IMR-90 (cell line): ENCODE data around the gene JSRP1. TPM values are rescaled to one million over a fixed set of nuclear protein-coding genes. Genes with fewer than 3 reads are reported as not detected.

Experiments used
- ATAC-seq: fragments of 200-7000 bp; cut with Tn5 transposase; 2 replicates; pipeline ENCODE4 v1.9.1; 2020; ENCODE audit warnings: low read depth, mild to moderate bottlenecking, moderate library complexity
- BruUV-seq: library from RNA; stranded (reverse); fragments of 400-500 nt; replicated peaks from 2 replicates; lab custom pipeline; 2021; lab: Mats Ljungman, UMichigan
- CTCF ChIA-PET: fragments of 300-600 bp; formaldehyde crosslinking; extraction: SDS; loops from one replicate; lab custom pipeline; 2021; ENCODE audit warnings: antibody characterized with exemption; lab: Yijun Ruan, JAX
- POLR2A ChIA-PET: fragments of 300-600 bp; sonication (Branson Sonifier 250); formaldehyde crosslinking; loops from one replicate; lab custom pipeline; 2022; ENCODE audit warnings: antibody characterized with exemption; ENCODE audit not compliant: unreplicated experiment; lab: Charles Lee
- DNase-seq: peaks from one replicate; pipeline ENCODE4 v3.0.0; 2013
- H2AFZ ChIP-seq: replicated peaks from 2 replicates; pipeline ENCODE3; 2013; ENCODE audit warnings: low read length, mild to moderate bottlenecking; ENCODE audit not compliant: poor library complexity
- H2AK5ac ChIP-seq: 2 replicates; pipeline ENCODE4 v1.6.1; 2013; ENCODE audit warnings: low read depth, low read length, inconsistent platforms
- H2AK9ac ChIP-seq: replicated peaks from 2 replicates; pipeline ENCODE3; 2013; ENCODE audit warnings: mild to moderate bottlenecking, low read depth, low read length, moderate library complexity; ENCODE audit not compliant: poor library complexity
- H2BK120ac ChIP-seq: 2 replicates; pipeline ENCODE4 v1.6.1; 2013; ENCODE audit warnings: low read depth, low read length, inconsistent platforms
- H2BK15ac ChIP-seq: 3 replicates; pipeline ENCODE4 v1.6.1; 2013; ENCODE audit warnings: low read depth, low read length, inconsistent platforms
- H2BK20ac ChIP-seq: 2 replicates; pipeline ENCODE4 v1.6.1; 2013; ENCODE audit warnings: low read depth, mild to moderate bottlenecking, inconsistent platforms, low read length, moderate library complexity
- H2BK5ac ChIP-seq: 2 replicates; pipeline ENCODE4 v1.6.1; 2013; ENCODE audit warnings: mild to moderate bottlenecking, low read depth, low read length, inconsistent platforms; ENCODE audit not compliant: poor library complexity, severe bottlenecking
- H3K14ac ChIP-seq: replicated peaks from 2 replicates; pipeline ENCODE4 v1.6.1; 2013; ENCODE audit warnings: low read depth, low read length, inconsistent platforms
- H3K18ac ChIP-seq: 2 replicates; pipeline ENCODE4 v1.6.1; 2013; ENCODE audit warnings: low read depth, low read length, control low read depth
- H3K23ac ChIP-seq: 2 replicates; pipeline ENCODE4 v1.6.1; 2013; ENCODE audit warnings: low read depth, low read length, inconsistent platforms
- H3K27ac ChIP-seq: 2 replicates; pipeline ENCODE4 v1.5.1; 2013; ENCODE audit warnings: mild to moderate bottlenecking, control low read depth, low read length; ENCODE audit not compliant: insufficient read depth
- H3K27me3 ChIP-seq: 2 replicates; pipeline ENCODE4 v1.6.1; 2013; ENCODE audit warnings: low read length; ENCODE audit not compliant: control insufficient read depth, insufficient read depth
- H3K36me3 ChIP-seq: 2 replicates; pipeline ENCODE4 v1.6.1; 2013; ENCODE audit warnings: low read length, mixed read lengths; ENCODE audit not compliant: control insufficient read depth, insufficient read depth
- H3K4ac ChIP-seq: 2 replicates; pipeline ENCODE4 v1.6.1; 2013; ENCODE audit warnings: low read depth, low read length, inconsistent platforms
- H3K4me1 ChIP-seq: 2 replicates; pipeline ENCODE4 v1.6.1; 2013; ENCODE audit warnings: low read length, mixed read lengths; ENCODE audit not compliant: control insufficient read depth, insufficient read depth
- H3K4me2 ChIP-seq: 2 replicates; pipeline ENCODE4 v1.6.1; 2013; ENCODE audit warnings: low read depth, mild to moderate bottlenecking, control low read depth, low read length, moderate library complexity
- H3K4me3 ChIP-seq: 2 replicates; pipeline ENCODE4 v1.5.1; 2013; ENCODE audit warnings: low read depth, mild to moderate bottlenecking, control low read depth, low read length, moderate library complexity; ENCODE audit not compliant: insufficient read depth
- H3K56ac ChIP-seq: 2 replicates; pipeline ENCODE4 v1.6.1; 2013; ENCODE audit warnings: low read length, inconsistent platforms; ENCODE audit not compliant: insufficient read depth; ENCODE audit errors: extremely low read depth
- H3K79me1 ChIP-seq, 2 experiments: 2 replicates each; pipeline ENCODE4 v1.6.1; 2013; ENCODE audit warnings: low read length in 2 of 2, inconsistent platforms in 1 of 2, low read depth in 1 of 2
- H3K9ac ChIP-seq: 2 replicates; pipeline ENCODE4 v1.6.1; 2013; ENCODE audit warnings: low read depth, low read length, control low read depth
- H3K9me1 ChIP-seq: 2 replicates; pipeline ENCODE4 v1.6.1; 2013; ENCODE audit warnings: low read length, inconsistent platforms; ENCODE audit not compliant: insufficient read depth
- H3K9me3 ChIP-seq: 2 replicates; pipeline ENCODE4 v1.6.1; 2013; ENCODE audit warnings: low read length; ENCODE audit not compliant: control insufficient read depth, insufficient read depth
- H4K20me1 ChIP-seq: 2 replicates; pipeline ENCODE4 v1.6.1; 2013; ENCODE audit warnings: low read length, inconsistent platforms; ENCODE audit not compliant: insufficient read depth
- H4K5ac ChIP-seq: 2 replicates; pipeline ENCODE4 v1.6.1; 2013; ENCODE audit warnings: mild to moderate bottlenecking, low read depth, low read length, control low read depth
- H4K8ac ChIP-seq, 2 experiments: 2 replicates each; pipeline ENCODE4 v1.6.1; 2013; ENCODE audit warnings: low read depth in 2 of 2, low read length in 2 of 2, control low read depth in 1 of 2, inconsistent platforms in 1 of 2
- H4K91ac ChIP-seq: 2 replicates; pipeline ENCODE4 v1.6.1; 2013; ENCODE audit warnings: low read depth, low read length, inconsistent platforms; ENCODE audit not compliant: insufficient read depth
- BHLHE40 ChIP-seq: fragments of 150-350 bp; IDR thresholded peaks from 2 replicates; pipeline ENCODE4 v1.6.1; 2016; ENCODE audit warnings: mild to moderate bottlenecking, low read depth, low read length
- CEBPB ChIP-seq: IDR thresholded peaks from 2 replicates; pipeline ENCODE4 v1.6.1; 2012; ENCODE audit warnings: low read depth, low read length, improper control_type of control experiment
- CHD1 ChIP-seq: IDR thresholded peaks from 2 replicates; pipeline ENCODE4 v1.6.1; 2012; ENCODE audit warnings: low read depth, low read length, improper control_type of control experiment
- FOS ChIP-seq: fragments of 150-350 bp; IDR thresholded peaks from 2 replicates; pipeline ENCODE4 v1.6.1; 2016; ENCODE audit warnings: low read depth, low read length
- MAFK ChIP-seq: IDR thresholded peaks from 2 replicates; pipeline ENCODE4 v1.6.1; 2012; ENCODE audit warnings: low read depth, low read length, improper control_type of control experiment
- MAZ ChIP-seq: IDR thresholded peaks from 2 replicates; pipeline ENCODE4 v1.6.1; 2012; ENCODE audit warnings: low read depth, mild to moderate bottlenecking, low read length, improper control_type of control experiment, moderate library complexity, borderline replicate concordance
- MXI1 ChIP-seq: IDR thresholded peaks from 2 replicates; pipeline ENCODE4 v1.6.1; 2012; ENCODE audit warnings: low read depth, mild to moderate bottlenecking, low read length, moderate library complexity, borderline replicate concordance
- NFE2L2 ChIP-seq: fragments of 150-350 bp; IDR thresholded peaks from 2 replicates; pipeline ENCODE4 v1.6.1; 2016; ENCODE audit warnings: low read depth, mild to moderate bottlenecking, low read length
- POLR2A ChIP-seq: IDR thresholded peaks from 2 replicates; pipeline ENCODE4 v1.6.1; 2012; ENCODE audit warnings: mild to moderate bottlenecking, low read depth, low read length
- RAD21 ChIP-seq: IDR thresholded peaks from 2 replicates; pipeline ENCODE4 v1.6.1; 2012; ENCODE audit warnings: low read length, improper control_type of control experiment
- RCOR1 ChIP-seq: IDR thresholded peaks from 2 replicates; pipeline ENCODE4 v1.6.1; 2012; ENCODE audit warnings: mild to moderate bottlenecking, low read length, improper control_type of control experiment; ENCODE audit not compliant: insufficient replicate concordance
- RFX5 ChIP-seq: IDR thresholded peaks from 2 replicates; pipeline ENCODE4 v1.8.0; 2012; ENCODE audit warnings: low read depth, mild to moderate bottlenecking, low read length, moderate library complexity
- SMC3 ChIP-seq: fragments of 150-350 bp; IDR thresholded peaks from 2 replicates; pipeline ENCODE4 v1.6.1; 2016; ENCODE audit warnings: low read depth, mild to moderate bottlenecking, antibody characterized with exemption, low read length, moderate library complexity
- WGBS, 2 experiments: methylation state at CpG; one replicate each; pipeline versions ENCODE4 v1.1.5 to v1.1.7; 2013; ENCODE audit warnings: missing lambda C conversion rate in 2 of 2; ENCODE audit not compliant: insufficient read length in 1 of 2; ENCODE audit errors: extremely low coverage in 2 of 2; 5-methylcytosine and 5-hydroxymethylcytosine counted together
- dilution Hi-C: fragments of 300-500 bp; cut with HindIII; formaldehyde crosslinking; loops from one replicate; pipeline ENCODE4 v1.14.3; 2018; ENCODE audit warnings: low sequenced_read_pairs; ENCODE audit not compliant: unreplicated experiment
- in situ Hi-C: fragments of 300-500 bp; cut with MboI; formaldehyde crosslinking; loops from 3 replicates; pipeline ENCODE4 v1.14.3; 2019; ENCODE audit warnings: low sequenced_read_pairs, inconsistent platforms, mixed read lengths
- intact Hi-C: fragments of 100-400 bp; cut with micrococcal nuclease; formaldehyde crosslinking; loops from 2 replicates; pipeline ENCODE4 v1.10.0; 2022
- polyA plus RNA-seq, 3 experiments: library from polyadenylated mRNA; depleted of rRNA; stranded (reverse); fragments of >200 nt; gene quantifications; 2 replicates each; pipeline ENCODE4 v1.2.3, GENCODE V29; 2012; ENCODE audit warnings: low replicate concordance in 1 of 3
- total RNA-seq: library from RNA; depleted of rRNA; stranded (reverse); fragments of >200 nt; gene quantifications from 2 replicates; pipeline ENCODE4 v1.2.3, GENCODE V29; 2012
- TF ChIP-seq, protein P1 (sequence below): conservative IDR thresholded peaks from 2 replicates; pipeline ENCODE4 v1.5.1; 2012; ENCODE audit warnings: mild to moderate bottlenecking, low read depth, low read length, improper control_type of control experiment
- TF ChIP-seq, protein P2 (sequence below): fragments of 150-350 bp; IDR thresholded peaks from 2 replicates; pipeline ENCODE4 v1.6.1; 2016; ENCODE audit warnings: low read depth, mild to moderate bottlenecking, low read length, moderate library complexity, borderline replicate concordance
- TF ChIP-seq, protein P3 (sequence below): fragments of 150-350 bp; IDR thresholded peaks from 2 replicates; pipeline ENCODE4 v1.6.1; 2017; ENCODE audit warnings: mild to moderate bottlenecking, antibody characterized with exemption, low read length, low read depth

The JSRP1 gene
- total and polyA plus RNA-seq, 2 of the 4 experiments (the other 2 are of a cell fraction): not detected

DNA sequence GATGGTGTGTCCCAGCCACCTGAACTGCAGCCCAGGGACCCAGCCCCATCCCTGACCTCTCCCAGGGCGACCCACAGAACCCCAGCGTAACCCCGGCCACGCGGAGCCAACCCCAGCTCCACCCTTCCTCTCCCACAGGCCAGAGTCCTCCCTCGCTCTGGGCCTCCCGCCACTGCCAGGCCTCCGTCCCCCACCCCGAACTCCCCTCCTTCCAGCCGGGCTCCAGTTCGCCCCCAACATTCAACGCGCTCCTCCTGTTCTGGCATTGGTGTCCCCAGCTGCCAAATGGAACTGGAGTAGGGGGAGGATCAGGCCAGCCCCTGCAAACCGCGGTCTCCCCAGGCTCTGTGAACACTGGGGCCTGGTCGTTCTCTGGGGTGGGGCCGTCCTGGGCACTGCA is 44.3 kb upstream of the JSRP1 start:
- Histone ChIP-seq H2AFZ (no peak overlapping the region), H3K9ac (no peak overlapping the region), H4K5ac (no peak overlapping the region), H3K4ac (no peak overlapping the region), H4K20me1 (no peaks in the 10 kb centered on the region), H3K79me1 (no peaks in the 10 kb centered on the region), H3K9me3 (no peaks in the 10 kb centered on the region; the same call in 1 of the 2 replicates), H2AK5ac (no peak overlapping the region), H2BK15ac (no peak overlapping the region), H3K23ac (no peak overlapping the region), H2AK9ac (no peak overlapping the region), H3K18ac (no peak overlapping the region), H2BK5ac (no peak overlapping the region), H3K14ac (no peak overlapping the region), H3K4me1 (peaks cover 2% of the 10 kb centered on the region; the same call in 1 of the 2 replicates), H4K8ac (no peak overlapping the region), H3K4me2 (no peak overlapping the region), H3K4me3 (no peak overlapping the region), H3K9me1 (no peaks in the 10 kb centered on the region), H3K56ac (no peak overlapping the region), H3K27ac (no peak overlapping the region), H4K91ac (no peak overlapping the region), H2BK120ac (no peak overlapping the region), H3K36me3 (no peaks in the 10 kb centered on the region), H3K27me3 (peaks cover 23% of the 10 kb centered on the region; the same call in 1 of the 2 replicates), H2BK20ac (no peak overlapping the region)
- DNase-seq (no peak), ATAC-seq (no peak)
- POLR2A ChIA-PET: no interaction called here
- TF ChIP-seq CEBPB (no peak), RCOR1 (no peak), SMC3 (no peak), RFX5 (no peak), MXI1 (no peak), BHLHE40 (no peak), RAD21 (no peak), POLR2A (no peak), MAFK (no peak), MAZ (no peak), FOS (no peak), NFE2L2 (no peak), CHD1 (no peak)
- TF ChIP-seq, protein P1, sequence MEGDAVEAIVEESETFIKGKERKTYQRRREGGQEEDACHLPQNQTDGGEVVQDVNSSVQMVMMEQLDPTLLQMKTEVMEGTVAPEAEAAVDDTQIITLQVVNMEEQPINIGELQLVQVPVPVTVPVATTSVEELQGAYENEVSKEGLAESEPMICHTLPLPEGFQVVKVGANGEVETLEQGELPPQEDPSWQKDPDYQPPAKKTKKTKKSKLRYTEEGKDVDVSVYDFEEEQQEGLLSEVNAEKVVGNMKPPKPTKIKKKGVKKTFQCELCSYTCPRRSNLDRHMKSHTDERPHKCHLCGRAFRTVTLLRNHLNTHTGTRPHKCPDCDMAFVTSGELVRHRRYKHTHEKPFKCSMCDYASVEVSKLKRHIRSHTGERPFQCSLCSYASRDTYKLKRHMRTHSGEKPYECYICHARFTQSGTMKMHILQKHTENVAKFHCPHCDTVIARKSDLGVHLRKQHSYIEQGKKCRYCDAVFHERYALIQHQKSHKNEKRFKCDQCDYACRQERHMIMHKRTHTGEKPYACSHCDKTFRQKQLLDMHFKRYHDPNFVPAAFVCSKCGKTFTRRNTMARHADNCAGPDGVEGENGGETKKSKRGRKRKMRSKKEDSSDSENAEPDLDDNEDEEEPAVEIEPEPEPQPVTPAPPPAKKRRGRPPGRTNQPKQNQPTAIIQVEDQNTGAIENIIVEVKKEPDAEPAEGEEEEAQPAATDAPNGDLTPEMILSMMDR: no peak
- TF ChIP-seq, protein P2, sequence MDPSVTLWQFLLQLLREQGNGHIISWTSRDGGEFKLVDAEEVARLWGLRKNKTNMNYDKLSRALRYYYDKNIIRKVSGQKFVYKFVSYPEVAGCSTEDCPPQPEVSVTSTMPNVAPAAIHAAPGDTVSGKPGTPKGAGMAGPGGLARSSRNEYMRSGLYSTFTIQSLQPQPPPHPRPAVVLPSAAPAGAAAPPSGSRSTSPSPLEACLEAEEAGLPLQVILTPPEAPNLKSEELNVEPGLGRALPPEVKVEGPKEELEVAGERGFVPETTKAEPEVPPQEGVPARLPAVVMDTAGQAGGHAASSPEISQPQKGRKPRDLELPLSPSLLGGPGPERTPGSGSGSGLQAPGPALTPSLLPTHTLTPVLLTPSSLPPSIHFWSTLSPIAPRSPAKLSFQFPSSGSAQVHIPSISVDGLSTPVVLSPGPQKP: no peak
- TF ChIP-seq, protein P3, sequence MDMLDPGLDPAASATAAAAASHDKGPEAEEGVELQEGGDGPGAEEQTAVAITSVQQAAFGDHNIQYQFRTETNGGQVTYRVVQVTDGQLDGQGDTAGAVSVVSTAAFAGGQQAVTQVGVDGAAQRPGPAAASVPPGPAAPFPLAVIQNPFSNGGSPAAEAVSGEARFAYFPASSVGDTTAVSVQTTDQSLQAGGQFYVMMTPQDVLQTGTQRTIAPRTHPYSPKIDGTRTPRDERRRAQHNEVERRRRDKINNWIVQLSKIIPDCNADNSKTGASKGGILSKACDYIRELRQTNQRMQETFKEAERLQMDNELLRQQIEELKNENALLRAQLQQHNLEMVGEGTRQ: no peak
- dilution Hi-C loops (no loop called here), intact Hi-C loops (no loop called here), in situ Hi-C loops (no loop called here)
- BruUV-seq: no TSS peak
- CTCF ChIA-PET: no interaction called here
- 100% methylated on average over 3 of the region's 17 CpGs; no CpG with 5 or more reads in 1 of the 2 experiments for WGBS, 2 experiments
